GM23248 (cell line): ENCODE measurements around the gene TRIP10. TPM values are rescaled to one million over a fixed set of nuclear protein-coding genes. Genes with fewer than 3 reads are reported as not detected.
A peak's percentile ranks its signal among the peaks of the same experiment; 100 is the strongest.
"Not testable (repeated sequence)": the region's sequence is repeated elsewhere in the genome, so short reads cannot be mapped to it uniquely, and the experiment has no call there.

Source experiments
- DNase-seq: peaks from one replicate; pipeline ENCODE4 v3.0.0-alpha.2; 2015
- H2AFZ ChIP-seq: fragments of 200-600 bp; sonication (generic); 2 replicates; pipeline ENCODE4 v1.6.1; 2016; ENCODE audit warnings: antibody characterized with exemption
- H3F3A ChIP-seq: fragments of 200-600 bp; sonication (generic); 2 replicates; pipeline ENCODE4 v1.6.1; 2016; ENCODE audit warnings: mild to moderate bottlenecking, antibody characterized with exemption, mixed run types; ENCODE audit not compliant: insufficient read depth
- H3K27ac ChIP-seq: fragments of 200-600 bp; sonication (generic); 2 replicates; pipeline ENCODE4 v1.5.1; 2016; ENCODE audit warnings: mild to moderate bottlenecking
- H3K27me3 ChIP-seq: fragments of 200-600 bp; sonication (generic); replicated peaks from 2 replicates; pipeline ENCODE4 v1.6.1; 2016; ENCODE audit warnings: mild to moderate bottlenecking; ENCODE audit not compliant: insufficient read depth
- H3K36me3 ChIP-seq: fragments of 200-600 bp; sonication (generic); 2 replicates; pipeline ENCODE4 v1.6.1; 2016; ENCODE audit warnings: low read depth, mild to moderate bottlenecking
- H3K4me1 ChIP-seq: fragments of 200-600 bp; sonication (generic); 2 replicates; pipeline ENCODE4 v1.6.1; 2016; ENCODE audit warnings: mild to moderate bottlenecking; ENCODE audit not compliant: insufficient read depth
- H3K4me2 ChIP-seq: fragments of 200-600 bp; sonication (generic); one replicate; pipeline ENCODE4 v1.6.1; 2016; ENCODE audit warnings: mild to moderate bottlenecking; ENCODE audit not compliant: unreplicated experiment
- H3K4me3 ChIP-seq: fragments of 200-600 bp; sonication (generic); 2 replicates; pipeline ENCODE4 v1.5.1; 2016; ENCODE audit warnings: mild to moderate bottlenecking
- H3K79me2 ChIP-seq: fragments of 200-600 bp; sonication (generic); 2 replicates; pipeline ENCODE4 v1.6.1; 2016; ENCODE audit warnings: mild to moderate bottlenecking; ENCODE audit not compliant: insufficient read depth
- H3K9ac ChIP-seq: fragments of 200-600 bp; sonication (generic); 2 replicates; pipeline ENCODE4 v1.6.1; 2016; ENCODE audit warnings: mild to moderate bottlenecking
- H3K9me2 ChIP-seq: fragments of 200-600 bp; sonication (generic); 2 replicates; pipeline ENCODE4 v1.6.1; 2016; ENCODE audit warnings: mixed run types, mild to moderate bottlenecking, moderate library complexity; ENCODE audit not compliant: insufficient read depth
- H3K9me3 ChIP-seq: fragments of 200-600 bp; sonication (generic); one replicate; pipeline ENCODE4 v1.6.1; 2017; ENCODE audit warnings: low read depth
- H4K20me1 ChIP-seq: fragments of 200-600 bp; sonication (generic); 2 replicates; pipeline ENCODE4 v1.6.0; 2016; ENCODE audit not compliant: insufficient read depth
- EZH2 ChIP-seq: fragments of 200-600 bp; sonication (generic); IDR thresholded peaks from 2 replicates; pipeline ENCODE4 v1.6.1; 2018; ENCODE audit warnings: antibody characterized with exemption, mild to moderate bottlenecking; ENCODE audit not compliant: insufficient read depth, poor library complexity, severe bottlenecking
- EZH2phosphoT487 ChIP-seq: fragments of 200-600 bp; sonication (generic); IDR thresholded peaks from 2 replicates; pipeline ENCODE4 v1.6.1; 2018; ENCODE audit warnings: antibody characterized with exemption, moderate library complexity, mild to moderate bottlenecking, low read depth; ENCODE audit not compliant: insufficient read depth
- WGBS, 2 experiments: methylation state at CpG; one replicate each; pipeline ENCODE4 v1.1.6; 2015 to 2017; ENCODE audit warnings: low lambda C conversion rate in 2 of 2, low coverage in 1 of 2; ENCODE audit errors: missing lambda C conversion rate in 2 of 2; 5-methylcytosine and 5-hydroxymethylcytosine counted together
- in situ Hi-C: fragments of 300-500 bp; cut with MboI; formaldehyde crosslinking; loops from 2 replicates; pipeline ENCODE4 v1.15.0; 2020
- polyA plus RNA-seq: library from polyadenylated mRNA; unstranded; fragments of >200 nt; fragmentation: Nextera tagmentation; extraction: Ambion mirVana; gene quantifications from 2 replicates; pipeline ENCODE4 v1.2.1, GENCODE V29; 2016
- total RNA-seq: library from RNA; depleted of rRNA; stranded (reverse); fragments of >200 nt; shearing (Covaris generic); gene quantifications from 2 replicates; pipeline ENCODE4 v1.2.3, GENCODE V29; 2014

TRIP10 gene
- total and polyA plus RNA-seq, 2 experiments from 2014 or later, result 48.0 to 48.9 TPM

DNA sequence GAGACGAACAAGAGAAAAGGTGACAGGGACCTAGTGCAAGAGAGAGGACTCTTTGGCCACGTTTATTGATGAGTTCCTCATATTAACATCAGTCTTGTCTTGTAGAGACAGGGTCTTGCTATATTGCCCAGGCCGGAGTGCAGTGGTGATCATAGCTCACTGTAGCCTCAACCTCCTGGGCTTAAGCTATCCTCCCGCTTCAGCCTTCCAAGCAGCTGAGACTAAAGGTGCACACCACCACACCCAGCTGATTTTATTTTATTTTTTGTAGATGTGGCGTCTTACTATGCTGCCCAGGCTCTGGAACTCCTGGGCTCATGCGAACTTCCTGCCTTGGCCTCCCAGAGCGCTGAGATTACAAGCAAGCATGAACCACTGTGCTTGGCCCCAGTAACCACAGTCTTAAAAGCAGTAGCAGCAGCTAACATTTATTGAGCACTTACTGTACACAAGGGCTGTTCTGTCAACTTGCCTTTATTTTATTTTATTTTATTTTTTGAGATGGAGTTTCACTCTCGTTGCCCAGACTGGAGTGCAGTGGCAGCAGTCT lies 28.8 kb downstream of the TRIP10 start:
- no peak for DNase-seq
- H3K9me3 ChIP-seq, result no peaks in the 10 kb centered on the region
- no peaks in the 10 kb centered on the region for H3K9me2 ChIP-seq
- no peak overlapping the region for H3K4me3 ChIP-seq
- TF ChIP-seq EZH2 (no peak), EZH2phosphoT487 (no peak)
- peaks cover 15% of the 10 kb centered on the region for H3K27me3 ChIP-seq
- in situ Hi-C loops, result no loop called here
- 74% methylated on average over 8 of the region's 8 CpGs for WGBS, 2 experiments
- H3K36me3 ChIP-seq, result no peaks in the 10 kb centered on the region
- H4K20me1 ChIP-seq, result no peaks in the 10 kb centered on the region
- H3K4me1 ChIP-seq, result no peaks in the 10 kb centered on the region
- H2AFZ ChIP-seq, result no peak overlapping the region
- no peaks in the 10 kb centered on the region for H3F3A ChIP-seq
- no peak overlapping the region for H3K9ac ChIP-seq
- no peaks in the 10 kb centered on the region for H3K79me2 ChIP-seq
- no peak overlapping the region for H3K27ac ChIP-seq
- H3K4me2 ChIP-seq, result no peak overlapping the region

DNA sequence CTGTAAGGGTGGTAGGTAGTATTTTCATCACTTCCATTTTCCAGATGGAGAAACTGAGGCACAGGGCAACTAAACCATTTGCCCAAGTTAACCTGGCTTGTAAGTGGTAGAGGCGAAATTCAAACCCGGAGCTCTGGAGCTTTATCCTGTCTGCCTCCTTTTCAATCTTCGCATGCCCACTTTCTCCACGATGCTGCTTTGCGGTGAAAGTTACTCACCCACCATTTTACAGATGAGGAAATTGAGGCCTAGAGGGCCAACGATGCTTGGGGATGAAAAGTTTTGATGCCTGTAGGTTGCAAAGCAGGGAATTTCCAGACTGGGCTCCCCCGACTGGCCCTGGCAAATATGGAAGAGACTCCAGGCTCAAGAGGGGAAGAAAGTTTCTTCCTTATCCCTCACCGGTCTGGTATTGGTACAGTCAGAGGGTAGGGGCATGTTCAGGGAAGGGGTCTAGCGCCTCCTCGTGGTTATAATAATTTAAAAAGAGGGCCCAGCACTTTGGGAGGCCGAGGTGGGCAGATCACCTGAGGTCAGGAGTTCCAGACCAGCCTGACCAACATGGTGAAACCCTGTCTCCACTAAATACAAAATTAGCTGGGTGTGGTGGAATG lies 29.6 kb downstream of the TRIP10 start:
- Histone ChIP-seq H4K20me1 (no peaks in the 10 kb centered on the region), H3K79me2 (no peaks in the 10 kb centered on the region), H3K9me3 (no peaks in the 10 kb centered on the region), H3K27ac (no peak overlapping the region), H3K4me2 (no peak overlapping the region), H3K9ac (no peak overlapping the region), H2AFZ (no peak overlapping the region), H3K36me3 (no peaks in the 10 kb centered on the region), H3K9me2 (no peaks in the 10 kb centered on the region), H3K27me3 (peaks cover 15% of the 10 kb centered on the region), H3F3A (no peaks in the 10 kb centered on the region), H3K4me1 (no peaks in the 10 kb centered on the region), H3K4me3 (no peak overlapping the region)
- in situ Hi-C loops, result no loop called here
- DNase-seq, result peak; percentile 37
- 54 to 55% methylated on average over 11 of the region's 11 CpGs for WGBS, 2 experiments
- no peak for TF ChIP-seq EZH2phosphoT487

DNA sequence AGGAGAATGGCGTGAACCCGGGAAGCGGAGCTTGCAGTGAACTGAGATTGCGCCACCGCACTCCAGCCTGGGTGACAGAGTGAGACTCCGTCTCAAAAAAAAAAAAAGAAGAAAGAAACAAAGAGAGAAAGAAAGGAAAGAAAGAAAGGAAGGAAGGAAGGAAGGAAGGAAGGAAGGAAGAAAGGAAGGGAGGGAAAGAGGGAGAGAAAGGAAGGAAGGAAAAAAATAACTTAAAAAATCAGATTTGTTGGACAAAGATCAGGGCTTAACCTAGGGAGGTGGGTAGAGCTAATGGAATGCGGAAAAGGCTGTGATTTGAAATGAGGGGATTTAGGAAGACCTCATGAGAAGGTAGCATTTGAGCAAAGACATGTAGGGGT lies 32.2 kb downstream of the TRIP10 start:
- H3K36me3 ChIP-seq, H3F3A ChIP-seq, H3K9me3 ChIP-seq, in situ Hi-C loops, H3K9ac ChIP-seq, DNase-seq, H3K79me2 ChIP-seq, H3K27me3 ChIP-seq, H3K4me3 ChIP-seq, H3K4me2 ChIP-seq, H3K4me1 ChIP-seq, H3K9me2 ChIP-seq, H2AFZ ChIP-seq, H3K27ac ChIP-seq, H4K20me1 ChIP-seq: not testable (repeated sequence)
- 85 to 95% methylated on average over 1 to 7 of the region's 7 CpGs for WGBS, 2 experiments

DNA sequence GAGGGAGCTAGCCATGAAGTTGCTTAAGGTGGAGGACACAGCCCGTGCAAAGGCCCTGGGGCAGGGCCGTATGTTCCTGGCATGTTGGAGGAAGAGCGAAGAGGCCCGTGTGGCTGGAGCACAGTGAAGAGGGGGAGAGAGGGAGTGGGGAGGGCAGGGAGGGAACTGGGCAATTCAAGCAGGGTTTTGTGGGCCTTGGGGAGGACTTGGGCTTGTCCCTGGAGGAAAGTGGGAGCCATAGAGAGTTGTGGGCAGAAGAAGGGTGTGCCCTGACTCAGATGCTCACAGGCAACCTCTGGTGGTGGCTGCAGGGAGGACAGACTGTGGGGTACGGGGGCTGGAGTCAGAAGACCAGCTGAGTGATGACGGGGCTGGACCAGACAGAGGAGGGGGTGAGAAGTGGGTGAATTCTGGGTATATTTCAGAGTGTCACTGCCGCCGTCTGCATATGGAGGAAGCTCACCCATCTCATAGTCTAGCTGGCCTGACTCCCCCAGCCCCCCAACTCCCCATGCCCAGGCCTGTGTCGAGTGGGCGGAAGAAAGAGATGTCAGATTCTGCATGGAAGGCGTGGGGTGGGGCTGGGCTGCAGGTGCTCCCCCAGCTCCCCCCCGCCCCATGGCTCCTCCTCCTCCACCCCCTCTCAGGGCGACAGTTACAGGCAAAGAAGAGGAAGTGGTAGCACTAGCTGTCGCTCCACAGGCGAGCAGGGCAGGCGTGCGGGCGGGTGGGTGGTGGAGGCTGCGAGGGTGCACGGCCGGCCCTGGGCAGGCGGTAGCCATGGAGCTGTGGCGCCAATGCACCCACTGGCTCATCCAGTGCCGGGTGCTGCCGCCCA lies 32.8 kb downstream of the TRIP10 start, which contains the start of gene VAV1:
TSS of gene VAV1 (plus strand) at position 681 of the 838 bp plus-strand sequence. CDS start at position 781, 100 bp downstream.
- no peaks in the 10 kb centered on the region for H3K9me2 ChIP-seq
- H3K4me3 ChIP-seq, result no peak within 1 kb of the TSS
- no peaks in the 10 kb centered on the region for H3K4me1 ChIP-seq
- no peak within 1 kb of the TSS for H3K9ac ChIP-seq
- in situ Hi-C loops, result no loop called here
- H2AFZ ChIP-seq, result no peak within 1 kb of the TSS
- H3K36me3 ChIP-seq, result no peaks in the 10 kb centered on the region
- TF ChIP-seq EZH2phosphoT487 (no peak), EZH2 (no peak)
- no peak within 1 kb of the TSS for H3K4me2 ChIP-seq
- no peaks in the 10 kb centered on the region for H3F3A ChIP-seq
- 76 to 82% methylated on average over 11 to 25 of the region's 25 CpGs for WGBS, 2 experiments
- H3K27me3 ChIP-seq, result no peaks in the 10 kb centered on the region
- no peak for DNase-seq
- H3K27ac ChIP-seq, result no peak within 1 kb of the TSS
- no peaks in the 10 kb centered on the region for H3K9me3 ChIP-seq
- H4K20me1 ChIP-seq, result no peaks in the 10 kb centered on the region
- H3K79me2 ChIP-seq, result no peaks in the 10 kb centered on the region
